Adipocyte (in vitro differentiated cells): ENCODE measurements around the gene ANGPTL2.

ENCODE experiments used
- DNase-seq: peaks from one replicate; pipeline ENCODE4 v3.0.0-alpha.2; 2015; ENCODE audit warnings: low read depth
- H3K27me3 ChIP-seq: replicated peaks from 2 replicates; pipeline ENCODE4 v1.7.0; 2013; ENCODE audit warnings: mild to moderate bottlenecking, low read length, moderate library complexity; ENCODE audit not compliant: control insufficient read depth, insufficient read depth
- H3K36me3 ChIP-seq: 2 replicates; pipeline ENCODE4 v1.7.0; 2013; ENCODE audit warnings: low read length, mild to moderate bottlenecking, moderate library complexity; ENCODE audit not compliant: control insufficient read depth, insufficient read depth, severe bottlenecking
- H3K4me1 ChIP-seq: 2 replicates; pipeline ENCODE4 v1.7.0; 2013; ENCODE audit warnings: mild to moderate bottlenecking, low read length, moderate library complexity; ENCODE audit not compliant: control insufficient read depth, insufficient read depth
- H3K4me3 ChIP-seq: 2 replicates; pipeline ENCODE4 v1.7.0; 2013; ENCODE audit warnings: mild to moderate bottlenecking, low read length, moderate library complexity
- H3K9ac ChIP-seq: 2 replicates; pipeline ENCODE4 v1.7.0; 2013; ENCODE audit warnings: mild to moderate bottlenecking, low read length, moderate library complexity
- H3K9me3 ChIP-seq: 2 replicates; pipeline ENCODE4 v1.7.0; 2013; ENCODE audit warnings: mild to moderate bottlenecking, low read length, moderate library complexity; ENCODE audit not compliant: control insufficient read depth

ANGPTL2 gene

DNA sequence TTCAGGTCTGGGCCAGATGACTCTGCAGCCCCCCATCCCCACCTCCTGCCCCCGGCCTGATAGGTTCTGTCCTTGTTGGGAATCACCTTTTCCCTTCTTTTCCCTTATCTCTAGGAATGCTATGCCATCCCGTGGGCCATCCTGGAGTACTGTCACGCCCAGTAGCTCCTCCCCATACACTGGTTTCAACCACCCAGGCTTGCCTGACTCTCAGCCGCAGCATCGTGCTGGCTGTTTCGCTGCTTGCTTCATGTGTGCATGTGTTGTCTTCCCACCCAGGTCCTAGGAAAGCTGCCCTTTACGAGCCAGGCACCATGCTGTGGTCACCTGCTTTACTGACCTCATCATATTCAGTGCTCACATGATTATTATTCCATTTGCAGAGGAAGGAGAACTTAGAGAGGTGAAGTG, 71.8 kb downstream of the ANGPTL2 start:
- Histone ChIP-seq H3K9ac (no peak overlapping the region), H3K9me3 (no peaks in the 10 kb centered on the region), H3K4me3 (no peak overlapping the region), H3K27me3 (no peaks in the 10 kb centered on the region), H3K36me3 (no peaks in the 10 kb centered on the region), H3K4me1 (peaks cover 11% of the 10 kb centered on the region)
- no peak for DNase-seq

DNA sequence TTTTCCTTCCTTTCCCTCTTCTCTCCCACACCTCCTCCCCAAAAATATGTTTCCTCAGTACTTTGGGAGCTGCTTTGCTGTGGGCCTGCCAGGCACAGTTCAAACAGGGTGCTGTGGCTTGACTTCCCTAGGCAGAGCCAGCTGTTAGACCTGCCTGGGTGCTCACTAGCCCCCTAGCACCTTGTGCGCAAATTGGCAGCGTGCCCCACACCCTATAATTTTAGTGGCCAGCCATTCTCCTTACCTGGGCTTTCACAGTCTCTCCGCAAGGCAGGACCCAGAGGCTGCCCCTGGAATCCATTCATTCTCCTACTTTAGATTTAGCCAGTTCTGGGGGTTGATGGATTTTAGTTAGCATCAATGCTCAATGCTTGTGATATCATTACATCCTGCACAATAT, 72.3 kb downstream of the ANGPTL2 start:
- Histone ChIP-seq H3K4me3 (no peak overlapping the region), H3K4me1 (peaks cover 11% of the 10 kb centered on the region), H3K9ac (no peak overlapping the region), H3K9me3 (no peaks in the 10 kb centered on the region), H3K27me3 (no peaks in the 10 kb centered on the region), H3K36me3 (no peaks in the 10 kb centered on the region)
- DNase-seq = no peak

DNA sequence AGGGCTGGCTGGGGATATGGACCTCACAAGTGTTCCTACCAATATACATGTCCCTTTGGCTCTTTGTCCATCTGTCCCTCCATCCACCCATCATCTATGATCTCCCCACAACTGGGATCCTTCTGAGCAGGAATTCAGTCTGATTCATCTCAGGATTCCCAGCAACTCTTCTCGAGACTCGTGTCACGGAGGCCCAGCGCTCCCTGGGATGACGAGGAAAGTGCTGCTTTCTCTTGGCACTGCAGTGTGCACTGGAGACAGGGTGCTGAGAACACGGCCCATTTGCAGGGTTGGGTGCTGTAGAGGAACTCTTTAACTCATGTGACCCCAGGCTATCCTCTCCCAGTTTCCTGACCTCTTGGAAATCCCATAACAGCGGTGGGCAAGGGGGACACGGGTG, 72.9 kb downstream of the ANGPTL2 start:
- DNase-seq = no peak
- no peaks in the 10 kb centered on the region for H3K9me3 ChIP-seq
- H3K4me3 ChIP-seq = no peak overlapping the region
- peaks cover 11% of the 10 kb centered on the region for H3K4me1 ChIP-seq
- H3K9ac ChIP-seq = no peak overlapping the region
- H3K36me3 ChIP-seq = no peaks in the 10 kb centered on the region
- H3K27me3 ChIP-seq = no peaks in the 10 kb centered on the region

DNA sequence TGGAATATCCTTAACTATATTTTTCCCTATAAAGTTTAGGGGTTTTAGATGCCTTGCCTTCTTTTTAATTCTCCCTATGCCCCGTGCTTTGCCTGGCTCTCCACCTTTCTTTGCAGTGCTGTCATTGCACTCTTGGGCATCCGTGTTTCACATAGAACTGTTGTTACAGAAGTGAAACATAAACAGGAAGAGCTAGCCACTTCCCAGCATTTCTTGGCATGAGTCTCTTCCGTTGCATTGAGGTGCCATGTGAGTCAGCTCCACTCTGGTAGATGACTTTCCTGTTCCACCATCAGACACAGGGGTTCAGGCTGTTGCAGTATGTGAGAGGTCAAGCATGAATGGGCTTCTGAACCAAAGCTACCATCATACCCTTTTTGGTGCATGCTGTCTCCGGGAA, 73.4 kb downstream of the ANGPTL2 start:
- Histone ChIP-seq H3K27me3 (no peaks in the 10 kb centered on the region), H3K4me3 (peak overlapping the region; percentile 8), H3K4me1 (peaks cover 11% of the 10 kb centered on the region), H3K9me3 (no peaks in the 10 kb centered on the region), H3K9ac (no peak overlapping the region), H3K36me3 (no peaks in the 10 kb centered on the region)
- peak; percentile 68 for DNase-seq

DNA sequence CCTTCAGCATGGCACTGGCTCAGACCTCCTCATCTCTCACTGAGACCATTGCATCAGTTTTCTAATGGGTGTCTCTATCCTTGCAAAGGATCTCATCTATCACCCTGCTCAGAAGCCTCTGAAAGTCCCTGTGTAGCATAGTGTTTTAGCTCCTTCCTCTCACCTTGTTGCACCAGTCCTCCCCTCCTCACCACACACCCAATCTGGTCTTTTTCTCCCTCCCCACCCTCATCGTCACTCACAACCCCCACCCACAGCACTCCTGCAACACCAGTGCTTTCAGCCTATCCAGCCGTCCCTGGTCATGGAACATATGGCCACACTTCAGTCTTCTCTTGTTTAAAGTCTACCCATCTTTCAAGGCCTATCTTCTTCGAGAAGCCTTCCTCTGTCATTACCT, 74.5 kb downstream of the ANGPTL2 start:
- Histone ChIP-seq H3K4me1 (peaks cover 11% of the 10 kb centered on the region), H3K9me3 (no peaks in the 10 kb centered on the region), H3K36me3 (no peaks in the 10 kb centered on the region), H3K9ac (no peak overlapping the region), H3K27me3 (no peaks in the 10 kb centered on the region), H3K4me3 (no peak overlapping the region)
- no peak for DNase-seq

DNA sequence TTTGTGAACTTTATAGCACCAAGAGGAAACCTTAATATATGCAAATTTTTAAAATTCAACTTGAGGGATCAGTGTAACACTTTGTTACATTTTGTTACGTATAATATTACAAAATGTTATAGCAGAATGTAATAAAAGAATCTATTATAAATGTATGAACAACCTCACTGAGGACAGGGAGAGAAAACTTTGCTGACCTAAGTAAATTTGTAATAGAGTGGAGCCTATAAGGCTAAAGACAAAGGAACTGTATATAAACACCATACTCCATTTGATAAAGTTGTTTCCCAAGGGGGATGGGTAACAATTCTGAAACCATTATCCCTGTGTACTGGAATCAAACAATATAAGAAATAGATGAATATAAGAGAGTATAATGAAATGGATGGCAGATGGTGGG, 77.3 kb downstream of the ANGPTL2 start:
- Histone ChIP-seq H3K4me1 (peaks cover 11% of the 10 kb centered on the region), H3K9me3 (no peaks in the 10 kb centered on the region), H3K27me3 (no peaks in the 10 kb centered on the region), H3K9ac (no peak overlapping the region), H3K4me3 (no peak overlapping the region), H3K36me3 (no peaks in the 10 kb centered on the region)
- DNase-seq = no peak

DNA sequence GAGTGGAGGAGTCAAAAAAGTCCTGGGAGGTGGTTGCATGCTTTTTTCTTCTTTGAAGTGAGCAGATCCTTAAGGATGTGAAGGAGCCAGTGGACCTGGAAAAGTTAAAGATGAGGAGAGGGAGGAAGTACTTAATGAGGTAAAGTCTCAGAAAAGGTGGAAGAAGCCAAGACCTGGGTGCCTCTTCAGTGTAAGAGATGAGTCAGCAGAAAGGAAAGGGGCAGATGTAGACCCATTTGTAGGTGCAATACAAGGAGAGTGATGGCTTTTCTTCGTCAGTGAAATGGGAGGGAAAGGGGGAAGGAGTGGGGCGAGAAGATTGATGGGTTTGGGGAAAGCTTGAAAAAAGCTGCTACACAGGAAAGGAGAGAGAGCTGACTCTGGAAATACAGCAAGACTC, 82.9 kb downstream of the ANGPTL2 start:
- no peak for DNase-seq
- Histone ChIP-seq H3K9ac (no peak overlapping the region), H3K9me3 (no peaks in the 10 kb centered on the region), H3K4me1 (peaks cover 24% of the 10 kb centered on the region), H3K36me3 (no peaks in the 10 kb centered on the region), H3K4me3 (no peak overlapping the region), H3K27me3 (no peaks in the 10 kb centered on the region)

DNA sequence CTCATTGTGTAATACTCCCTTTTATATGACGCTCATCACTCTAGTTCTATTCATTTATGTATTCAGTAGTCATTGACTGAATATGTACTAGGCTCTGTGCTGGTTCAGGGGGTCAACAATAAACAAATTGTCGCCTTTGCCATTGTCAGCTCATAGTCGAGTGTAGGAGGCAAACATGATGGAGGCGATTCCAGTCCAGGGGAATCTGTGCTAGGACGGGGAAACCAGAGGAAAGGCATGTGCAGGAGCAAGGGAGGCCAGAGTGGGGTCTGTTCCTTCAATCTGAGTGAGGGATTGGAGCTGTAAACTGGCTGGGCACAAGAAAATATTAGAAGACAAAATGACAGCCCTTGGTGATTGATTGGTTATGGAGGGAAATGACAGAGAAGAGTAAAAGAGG, 83.9 kb downstream of the ANGPTL2 start:
- no peaks in the 10 kb centered on the region for H3K36me3 ChIP-seq
- no peaks in the 10 kb centered on the region for H3K27me3 ChIP-seq
- no peak overlapping the region for H3K9ac ChIP-seq
- no peak for DNase-seq
- H3K4me3 ChIP-seq = no peak overlapping the region
- H3K9me3 ChIP-seq = no peaks in the 10 kb centered on the region
- peaks cover 34% of the 10 kb centered on the region for H3K4me1 ChIP-seq
